H1 (cell line): ENCODE results near the gene PFKP. TPM values are rescaled to one million over a fixed set of nuclear protein-coding genes. Genes with fewer than 3 reads are reported as not detected.
A peak's percentile ranks its signal among the peaks of the same experiment; 100 is the strongest.

Experiments
- CTCF ChIA-PET: fragments of 300-600 bp; sonication (Branson Sonifier 250); formaldehyde crosslinking; loops from one replicate; lab custom pipeline; 2021; ENCODE audit not compliant: partially characterized antibody; lab: Charles Lee
- POLR2A ChIA-PET: fragments of 300-600 bp; sonication (Branson Sonifier 250); formaldehyde crosslinking; loops from one replicate; lab custom pipeline; 2021; ENCODE audit warnings: inconsistent platforms; ENCODE audit not compliant: partially characterized antibody; lab: Charles Lee
- DNase-seq, 2 experiments: peaks; one replicate each; pipeline versions ENCODE4 v3.0.0 to v3.0.0-alpha.2; 2010 to 2022; ENCODE audit warnings: low spot score in 2 of 2, low read depth in 1 of 2, mixed read lengths in 1 of 2
- FAIRE-seq: peaks from 2 replicates; lab custom pipeline; 2011; peaks lifted over from hg19 to GRCh38; lab: Jason Lieb, UNC
- H2AFZ ChIP-seq: 2 replicates; pipeline ENCODE4 v1.8.1; 2012; ENCODE audit warnings: low read length, inconsistent platforms
- H2AK5ac ChIP-seq: 2 replicates; pipeline ENCODE4 v1.6.1; 2013; ENCODE audit warnings: low read depth, low read length
- H2BK120ac ChIP-seq: replicated peaks from 2 replicates; pipeline ENCODE3; 2013; ENCODE audit warnings: low read depth, low read length, inconsistent platforms
- H2BK12ac ChIP-seq: 2 replicates; pipeline ENCODE4 v1.6.1; 2013; ENCODE audit warnings: low read depth, low read length
- H2BK15ac ChIP-seq: 2 replicates; pipeline ENCODE4 v1.6.1; 2013; ENCODE audit warnings: low read length
- H2BK20ac ChIP-seq: 2 replicates; pipeline ENCODE4 v1.6.1; 2013; ENCODE audit warnings: low read length
- H2BK5ac ChIP-seq: 2 replicates; pipeline ENCODE4 v1.6.1; 2013; ENCODE audit warnings: low read depth, low read length
- H3K14ac ChIP-seq: 2 replicates; pipeline ENCODE4 v1.6.1; 2013; ENCODE audit warnings: inconsistent platforms; ENCODE audit not compliant: insufficient read length
- H3K18ac ChIP-seq: 2 replicates; pipeline ENCODE4 v1.6.1; 2013; ENCODE audit warnings: low read length; ENCODE audit errors: extremely low read depth
- H3K23ac ChIP-seq: 2 replicates; pipeline ENCODE4 v1.6.1; 2013; ENCODE audit warnings: inconsistent platforms; ENCODE audit not compliant: insufficient read length
- H3K23me2 ChIP-seq: 2 replicates; pipeline ENCODE4 v1.6.1; 2013; ENCODE audit warnings: low read depth, low read length
- H3K27ac ChIP-seq: 2 replicates; pipeline ENCODE4 v1.6.1; 2011; ENCODE audit warnings: low read depth, low read length, inconsistent platforms
- H3K27me3 ChIP-seq, 4 experiments: replicated peaks in 1 of 4; 1 replicate in 1 of 4; 2 replicates in 3 of 4; pipeline versions ENCODE4 v1.6.1 to v1.8.1; 2011 to 2013; ENCODE audit warnings: low read length in 3 of 4, mild to moderate bottlenecking in 3 of 4, inconsistent platforms in 2 of 4, mixed read lengths in 2 of 4, moderate library complexity in 1 of 4; ENCODE audit not compliant: control insufficient read depth in 3 of 4, insufficient read depth in 3 of 4; ENCODE audit errors: extremely low read depth in 1 of 4
- H3K36me3 ChIP-seq, 4 experiments: 2 replicates each; pipeline versions ENCODE4 v1.6.1 to v1.8.1; 2011 to 2013; ENCODE audit warnings: mild to moderate bottlenecking in 4 of 4, low read length in 3 of 4, moderate library complexity in 2 of 4, control low read depth in 1 of 4, inconsistent platforms in 1 of 4; ENCODE audit not compliant: insufficient read depth in 4 of 4, control insufficient read depth in 2 of 4
- H3K4ac ChIP-seq: replicated peaks from 2 replicates; pipeline ENCODE3; 2013; ENCODE audit warnings: low read length, low read depth, mixed read lengths, inconsistent platforms; ENCODE audit not compliant: insufficient read length
- H3K4me1 ChIP-seq, 4 experiments: replicated peaks in 1 of 4; 1 replicate in 1 of 4; 2 replicates in 3 of 4; pipeline versions ENCODE4 v1.6.1 to v1.8.1; 2011 to 2013; ENCODE audit warnings: low read length in 3 of 4, inconsistent platforms in 2 of 4, mixed read lengths in 1 of 4; ENCODE audit not compliant: insufficient read depth in 4 of 4, control insufficient read depth in 3 of 4
- H3K4me2 ChIP-seq, 2 experiments: 2 replicates each; pipeline versions ENCODE4 v1.6.1 to v1.8.1; 2011 to 2013; ENCODE audit warnings: low read depth in 2 of 2, low read length in 2 of 2, control low read depth in 1 of 2, inconsistent platforms in 1 of 2, mild to moderate bottlenecking in 1 of 2; ENCODE audit not compliant: insufficient read depth in 1 of 2
- H3K4me3 ChIP-seq, 4 experiments: fragments of 200-600, 300-600 bp in 1 of 4; sonication (generic), shearing (Covaris generic), sonication (Bioruptor Twin) in 1 of 4; 2 replicates each; pipeline versions ENCODE4 v1.5.1 to v1.8.1; 2011 to 2016; ENCODE audit warnings: low read length in 4 of 4, low read depth in 3 of 4, control low read depth in 2 of 4, inconsistent platforms in 2 of 4, mild to moderate bottlenecking in 2 of 4, mixed read lengths in 1 of 4, moderate library complexity in 1 of 4; ENCODE audit not compliant: insufficient read depth in 2 of 4; ENCODE audit errors: extremely low read depth in 1 of 4
- H3K56ac ChIP-seq: replicated peaks from 2 replicates; pipeline ENCODE3; 2013; ENCODE audit warnings: low read depth, mild to moderate bottlenecking, mixed read lengths, low read length, inconsistent platforms; ENCODE audit not compliant: insufficient read length
- H3K79me1 ChIP-seq: 2 replicates; pipeline ENCODE4 v1.6.1; 2013; ENCODE audit warnings: low read depth, low read length, control low read depth
- H3K79me2 ChIP-seq, 2 experiments: 2 replicates each; pipeline versions ENCODE4 v1.6.1 to v1.8.1; 2012 to 2013; ENCODE audit warnings: low read length in 2 of 2, mild to moderate bottlenecking in 2 of 2, inconsistent platforms in 1 of 2; ENCODE audit not compliant: insufficient read depth in 2 of 2, control insufficient read depth in 1 of 2
- H3K9ac ChIP-seq, 4 experiments: replicated peaks in 1 of 4; 1 replicate in 1 of 4; 2 replicates in 3 of 4; pipeline versions ENCODE4 v1.6.1 to v1.8.1; 2011 to 2013; ENCODE audit warnings: low read depth in 3 of 4, low read length in 3 of 4, control low read depth in 2 of 4, mild to moderate bottlenecking in 2 of 4, moderate library complexity in 2 of 4, inconsistent platforms in 1 of 4; ENCODE audit errors: extremely low read depth in 1 of 4
- H3K9me3 ChIP-seq, 2 experiments: 2 replicates each; pipeline versions ENCODE4 v1.6.1 to v1.8.1; 2012 to 2013; ENCODE audit warnings: mild to moderate bottlenecking in 2 of 2, moderate library complexity in 2 of 2, control low read depth in 1 of 2, inconsistent platforms in 1 of 2, low read depth in 1 of 2, low read length in 1 of 2, mixed read lengths in 1 of 2; ENCODE audit not compliant: insufficient read depth in 2 of 2
- H4K20me1 ChIP-seq, 2 experiments: replicated peaks in 1 of 2; 2 replicates each; pipeline versions ENCODE3 to v1.8.1; 2011 to 2013; ENCODE audit warnings: inconsistent platforms in 2 of 2, low read length in 2 of 2, mild to moderate bottlenecking in 1 of 2; ENCODE audit not compliant: insufficient read depth in 2 of 2, control insufficient read depth in 1 of 2
- H4K5ac ChIP-seq: 2 replicates; pipeline ENCODE4 v1.6.1; 2013; ENCODE audit warnings: low read length, low read depth, mixed read lengths, inconsistent platforms; ENCODE audit not compliant: insufficient read length
- H4K8ac ChIP-seq: 2 replicates; pipeline ENCODE4 v1.8.0; 2013; ENCODE audit warnings: mild to moderate bottlenecking, moderate library complexity, low read length, inconsistent platforms; ENCODE audit not compliant: insufficient read depth; ENCODE audit errors: extremely low read depth
- H4K91ac ChIP-seq: replicated peaks from 2 replicates; pipeline ENCODE3; 2013; ENCODE audit warnings: low read length, mixed read lengths, inconsistent platforms; ENCODE audit not compliant: insufficient read length
- BRCA1 ChIP-seq: IDR thresholded peaks from 2 replicates; pipeline ENCODE4 v1.6.1; 2012; ENCODE audit warnings: low read depth, low read length, improper control_type of control experiment
- E2F6 ChIP-seq: IDR thresholded peaks from 2 replicates; pipeline ENCODE4 v1.6.1; 2012; ENCODE audit warnings: inconsistent platforms
- EZH2 ChIP-seq: fragments of 200-600 bp; sonication (generic); IDR thresholded peaks from 2 replicates; pipeline ENCODE4 v1.7.1; 2012; ENCODE audit warnings: low read depth, mild to moderate bottlenecking, moderate library complexity, low read length, inconsistent platforms; ENCODE audit not compliant: severe bottlenecking
- HDAC2 ChIP-seq, 2 experiments: fragments of 300-600 bp in 1 of 2; sonication (generic) in 1 of 2; IDR thresholded peaks; 2 replicates each; pipeline ENCODE4 v1.6.1; 2011 to 2012; ENCODE audit warnings: low read depth in 2 of 2, low read length in 2 of 2, mild to moderate bottlenecking in 2 of 2, moderate library complexity in 2 of 2, borderline replicate concordance in 1 of 2, inconsistent platforms in 1 of 2
- JUND ChIP-seq: IDR thresholded peaks from 2 replicates; pipeline ENCODE4 v1.6.1; 2011; ENCODE audit warnings: mild to moderate bottlenecking, improper control_type of control experiment, low read length
- KDM5A ChIP-seq: fragments of 200-600 bp; IDR thresholded peaks from 2 replicates; pipeline ENCODE4 v1.7.1; 2012; ENCODE audit warnings: mild to moderate bottlenecking, low read length, inconsistent platforms, mixed read lengths
- RBBP5 ChIP-seq: IDR thresholded peaks from 2 replicates; pipeline ENCODE4 v1.7.1; 2012; ENCODE audit warnings: low read depth, mild to moderate bottlenecking, inconsistent platforms, low read length, moderate library complexity, borderline replicate concordance
- SIX5 ChIP-seq: IDR thresholded peaks from 2 replicates; pipeline ENCODE4 v1.6.1; 2011; ENCODE audit warnings: mild to moderate bottlenecking, low read depth, low read length
- SUZ12 ChIP-seq: fragments of 200-600 bp; sonication (generic); IDR thresholded peaks from 2 replicates; pipeline ENCODE4 v1.6.1; 2012; ENCODE audit warnings: mild to moderate bottlenecking, inconsistent platforms, low read length, moderate library complexity, mixed read lengths
- YY1 ChIP-seq: IDR thresholded peaks from 2 replicates; pipeline ENCODE4 v1.6.1; 2011; ENCODE audit warnings: low read depth, mild to moderate bottlenecking, low read length
- ZNF274 ChIP-seq: IDR thresholded peaks from 2 replicates; pipeline ENCODE4 v1.7.0; 2012; ENCODE audit warnings: low read length, borderline replicate concordance; ENCODE audit errors: extremely low read depth
- WGBS, 2 experiments: shearing (Covaris generic) in 1 of 2; methylation state at CpG; one replicate each; pipeline versions ENCODE4 v1.1.6 to v1.1.7; 2013 to 2015; ENCODE audit warnings: low lambda C conversion rate in 2 of 2, mixed read lengths in 2 of 2, inconsistent platforms in 1 of 2, low coverage in 1 of 2, missing lambda C conversion rate in 1 of 2; ENCODE audit not compliant: insufficient replicate concordance in 2 of 2, insufficient coverage in 1 of 2, insufficient read length in 1 of 2; ENCODE audit errors: extremely low coverage in 1 of 2, missing lambda C conversion rate in 1 of 2; 5-methylcytosine and 5-hydroxymethylcytosine counted together
- polyA plus RNA-seq, 7 experiments: library from polyadenylated mRNA; depleted of rRNA in 3 of 7; stranded (reverse) in 5 of 7; unstranded in 2 of 7; fragments of >200 nt in 5 of 7; fragments of 200-250 nt in 2 of 7; gene quantifications; 1 replicate in 5 of 7; 2 replicates in 1 of 7; 4 replicates in 1 of 7; pipeline versions ENCODE4 v1.2.1 to v1.2.3, GENCODE V29; 2011 to 2013; ENCODE audit warnings: missing spikeins in 2 of 7, mixed read lengths in 2 of 7
- total RNA-seq: library from RNA; stranded (reverse); fragmentation: NEBNext Ultra II Directional; extraction: Animal tissue kit (Norgen Biotek cat#: 25700); gene quantifications from 2 replicates; pipeline ENCODE4 v1.2.1, GENCODE V29; 2021

The PFKP gene
- total and polyA plus RNA-seq, 2 of the 8 experiments (the other 6 are each of a cell fraction or from before 2014, with no cell fraction given) = 51.2 to 128 TPM

GRCh38 chr10:3042589-3042988 is 24.8 kb upstream of the PFKP start:
- H2BK12ac ChIP-seq = no peak overlapping the region
- no peaks in the 10 kb centered on the region for H3K27me3 ChIP-seq
- H3K4ac ChIP-seq = no peak overlapping the region
- H2AK5ac ChIP-seq = no peak overlapping the region
- H3K9ac ChIP-seq = no peak overlapping the region
- H2AFZ ChIP-seq = no peak overlapping the region
- 95% methylated on average over 10 of the region's 10 CpGs; no CpG with 5 or more reads in 1 of the 2 experiments for WGBS, 2 experiments
- H3K4me1 ChIP-seq = peaks cover 0 to 19% (median 10%) of the 10 kb centered on the region in 4 experiments; a peak in 5 of 7 replicates
- ChIA-PET POLR2A (no interaction called here), CTCF (interaction anchor here (0.7 to 4.9 kb wide), 37 partner anchors 12 to 1363 kb away, joined by 3 to 94 read pairs (median 5); no protein-coding TSS in a partner anchor)
- DNase-seq (no peak), FAIRE-seq (no peak)
- no peak overlapping the region for H4K8ac ChIP-seq
- no peak overlapping the region for H4K91ac ChIP-seq
- H3K4me3 ChIP-seq = no peak overlapping the region
- no peak overlapping the region for H3K18ac ChIP-seq
- H3K79me1 ChIP-seq = no peaks in the 10 kb centered on the region
- no peaks in the 10 kb centered on the region for H3K36me3 ChIP-seq
- no peak overlapping the region for H3K4me2 ChIP-seq
- no peak overlapping the region for H2BK20ac ChIP-seq
- no peaks in the 10 kb centered on the region for H4K20me1 ChIP-seq
- no peaks in the 10 kb centered on the region for H3K79me2 ChIP-seq
- peaks cover 2% of the 10 kb centered on the region; the same call in 1 of the 2 replicates for H3K23me2 ChIP-seq
- no peak for TF ChIP-seq YY1
- no peak for TF ChIP-seq RBBP5
- TF ChIP-seq JUND = no peak
- TF ChIP-seq BRCA1 = no peak
- no peak for TF ChIP-seq HDAC2 (IDR thresholded peaks at IDR 0.05; ENCODE audit: borderline replicate concordance in 1 of 2, low read depth in 2 of 2, low read length in 2 of 2)
- TF ChIP-seq E2F6 = no peak
- no peak for TF ChIP-seq SUZ12
- TF ChIP-seq SIX5 = no peak
- TF ChIP-seq KDM5A = no peak
- TF ChIP-seq ZNF274 = no peak
- TF ChIP-seq EZH2 = no peak
- H2BK120ac ChIP-seq = no peak overlapping the region
- H3K27ac ChIP-seq = no peak overlapping the region
- no peak overlapping the region for H3K23ac ChIP-seq
- no peak overlapping the region for H3K14ac ChIP-seq
- H3K9me3 ChIP-seq = peaks cover 0 to 7% of the 10 kb centered on the region in 2 experiments; a peak in 2 of 4 replicates
- no peak overlapping the region for H2BK5ac ChIP-seq
- H3K56ac ChIP-seq = no peak overlapping the region
- H4K5ac ChIP-seq = no peak overlapping the region
- peak overlapping the region; percentile 98; the same call in 1 of the 2 replicates for H2BK15ac ChIP-seq
